Hematopoietic multipotent progenitor cell treated with erythropoietin and hydrocortisone succinate and interleukin-3 and kit ligand, for 4 days (in vitro differentiated cells): ENCODE measurements around the gene DNAH3.
"Not testable (repeated sequence)": the region's sequence is repeated elsewhere in the genome, so short reads cannot be mapped to it uniquely, and the experiment has no call there.

ENCODE experiments used
- DNase-seq: peaks from one replicate; pipeline ENCODE4 v3.0.0-alpha.2; 2015

Gene DNAH3

GRCh38 chr16:21150375-21151001 is at the start of gene DNAH3:
Gene DNAH3 (minus strand): TSS chr16:21150846. CDS start chr16:21150319, 527 bp downstream.
- peak; percentile 70 for DNase-seq

DNA sequence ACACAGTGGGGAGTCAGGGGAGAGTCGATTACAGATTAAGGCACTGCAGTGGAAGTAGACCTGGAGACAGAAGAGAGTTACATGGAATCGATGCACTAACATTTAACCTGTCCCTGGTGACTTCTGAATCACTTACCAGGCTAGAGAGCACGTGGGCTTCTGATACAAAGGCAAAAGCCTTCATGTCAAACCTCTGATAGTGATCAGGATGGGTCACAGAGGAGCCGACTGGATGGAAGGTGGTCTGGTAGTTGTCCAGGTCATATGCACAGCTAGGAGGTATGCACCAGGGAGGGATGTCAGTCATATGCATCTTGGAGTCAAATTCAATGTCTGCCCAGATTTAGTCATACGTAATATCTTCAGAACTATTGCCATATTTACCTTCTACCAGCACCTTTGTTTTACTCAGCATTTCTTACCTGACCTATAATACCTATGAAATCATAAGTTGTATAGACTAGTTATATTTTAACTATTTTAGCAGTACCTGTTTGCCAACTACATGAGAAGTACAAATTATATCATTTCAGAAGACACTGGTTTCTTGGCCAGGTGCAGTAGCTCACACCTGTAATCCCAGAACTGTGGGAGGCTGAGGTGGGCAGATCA is 49.1 kb upstream of the DNAH3 start:
- DNase-seq, result no peak

DNA sequence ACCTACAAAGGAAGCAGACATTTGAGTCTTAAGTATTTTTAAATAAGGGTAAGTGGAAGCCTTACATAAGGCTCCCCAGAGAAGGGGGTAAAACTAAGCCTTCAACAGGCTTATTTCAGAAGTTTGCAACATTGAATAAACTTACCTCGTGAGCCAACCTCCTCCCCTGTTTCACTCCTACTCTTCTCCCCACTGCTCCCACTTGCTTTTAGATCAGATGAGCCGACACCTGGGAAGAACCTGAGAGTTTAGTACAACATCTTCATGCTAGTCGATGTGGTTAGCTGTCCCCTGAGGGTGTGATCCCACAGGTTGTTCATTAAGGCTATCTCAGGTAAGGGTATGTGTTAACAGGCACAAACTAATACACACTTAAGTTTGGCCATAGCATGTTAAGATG is 47.0 kb upstream of the DNAH3 start:
- DNase-seq, result no peak

GRCh38 chr16:21197112-21197511 is 46.5 kb upstream of the DNAH3 start:
- peak; percentile 41 for DNase-seq

GRCh38 chr16:21195330-21195729 is 44.7 kb upstream of the DNAH3 start:
- DNase-seq, result not testable (repeated sequence)

DNA sequence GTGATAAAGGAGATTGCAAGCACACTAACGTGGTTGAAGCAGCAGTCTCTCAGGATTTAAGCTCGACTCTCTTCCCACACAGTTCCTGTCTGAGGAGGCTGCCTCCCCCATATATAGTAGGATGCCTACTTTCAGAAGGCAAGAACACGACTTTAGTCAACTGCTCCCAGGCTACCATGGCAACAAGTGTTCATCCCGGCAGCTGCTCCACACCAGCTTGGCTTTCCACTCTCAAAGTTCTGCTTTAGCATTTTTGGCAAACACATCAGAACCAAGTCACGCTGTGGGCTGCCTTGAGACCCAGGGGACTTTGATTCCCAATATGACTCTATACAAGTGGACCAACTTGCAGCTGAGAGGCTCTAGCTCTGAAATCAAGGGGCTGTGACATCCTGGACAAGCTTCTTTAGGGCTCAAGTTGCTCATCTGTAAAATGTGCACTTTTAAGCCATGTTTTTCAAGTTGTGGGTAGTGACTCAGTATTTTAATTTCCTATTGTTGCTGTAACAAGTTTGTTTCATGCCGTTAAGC is 44.2 kb upstream of the DNAH3 start:
- no peak for DNase-seq

DNA sequence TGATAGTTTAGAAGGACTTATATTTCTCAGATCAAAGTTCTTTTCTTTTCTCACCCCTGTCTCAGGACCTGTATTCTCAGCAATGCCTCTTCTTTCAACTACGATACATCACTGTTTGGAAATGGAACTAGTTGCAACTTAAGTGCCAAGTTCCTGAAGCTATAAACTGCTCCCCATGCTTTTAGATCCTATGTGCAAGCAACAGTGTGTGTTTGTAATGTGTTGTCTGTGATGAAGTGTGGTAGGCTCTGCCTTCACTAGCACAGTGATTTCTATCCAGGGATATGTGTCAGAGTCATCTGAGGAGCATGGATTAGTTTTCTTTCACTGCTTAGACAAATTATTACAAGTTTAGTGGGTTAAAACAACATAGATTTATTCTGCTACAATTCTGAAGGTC is 42.3 kb upstream of the DNAH3 start:
- DNase-seq, result no peak

GRCh38 chr16:21190599-21190998 is 40.0 kb upstream of the DNAH3 start:
- DNase-seq, result no peak

- no peak for DNase-seq
These were observed 39.4 kb upstream of the DNAH3 start for GRCh38 chr16:21190013-21190412.

DNA sequence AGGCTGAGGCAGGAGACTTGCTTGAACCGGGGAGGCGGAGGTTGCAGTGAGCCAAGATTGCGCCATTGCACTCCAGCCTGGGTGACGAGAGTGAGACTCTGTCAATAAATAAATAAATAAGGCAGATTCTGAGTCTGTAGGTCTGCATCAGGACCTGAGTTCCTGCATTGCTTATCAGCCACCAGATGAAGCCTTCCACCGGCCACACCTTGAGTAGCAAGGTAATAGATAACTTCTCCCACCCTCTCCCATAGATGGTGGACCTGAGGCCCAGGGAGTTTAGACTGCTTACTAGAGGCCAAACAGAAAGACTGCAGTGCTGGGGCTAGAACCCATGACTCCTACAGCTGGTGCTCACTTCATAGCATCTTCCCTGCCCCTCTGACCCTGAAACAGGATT is 38.7 kb upstream of the DNAH3 start:
- DNase-seq, result no peak

DNA sequence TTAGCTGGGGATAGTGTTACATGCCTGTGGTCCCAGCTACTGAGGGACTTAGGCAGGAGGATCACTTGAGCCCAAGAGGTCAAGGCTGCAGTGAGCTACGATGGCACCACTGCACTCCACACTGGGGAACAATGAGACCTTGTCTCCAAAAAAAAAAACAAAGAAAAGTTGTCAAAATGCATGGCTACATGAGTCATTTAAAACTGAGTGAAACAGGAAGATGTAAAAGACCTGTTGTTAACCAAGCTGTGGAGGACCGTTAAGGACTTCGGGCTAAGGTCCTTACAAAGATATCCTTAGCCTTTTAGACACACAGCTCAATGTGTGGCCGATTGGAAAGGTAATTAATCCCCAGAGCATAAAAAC is 35.7 kb upstream of the DNAH3 start:
- no peak for DNase-seq

DNA sequence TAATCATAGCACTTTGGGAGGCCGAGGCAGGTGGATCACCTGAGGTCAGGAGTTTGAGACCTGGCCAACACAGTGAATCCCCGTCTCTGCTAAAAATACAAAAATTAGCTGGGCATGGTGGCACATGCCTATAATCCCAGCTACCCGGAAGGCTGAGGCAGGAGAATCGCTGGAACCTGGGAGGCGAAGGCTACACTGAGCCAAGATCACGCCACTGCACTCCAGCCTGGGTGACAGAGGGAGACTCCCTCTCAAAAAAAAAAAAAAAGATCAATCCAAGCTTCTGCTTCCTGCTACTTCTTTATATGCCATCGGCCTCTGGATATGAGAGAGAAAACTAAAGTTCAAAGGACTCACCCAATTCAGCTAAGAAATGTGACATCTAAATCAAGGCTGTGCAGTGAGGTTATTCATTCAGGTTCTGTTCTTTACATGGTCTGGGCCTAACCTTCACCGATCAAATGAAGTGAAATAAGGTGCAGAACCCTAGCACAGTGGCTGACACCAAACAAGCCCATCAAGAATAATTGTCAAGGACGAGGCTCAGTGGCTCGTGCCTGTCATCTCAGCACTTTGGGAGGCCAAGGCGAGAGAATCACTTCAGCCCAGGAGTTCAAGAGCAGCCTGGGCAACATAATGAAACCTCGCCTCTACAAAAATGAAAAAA is 35.1 kb upstream of the DNAH3 start:
- no peak for DNase-seq

DNA sequence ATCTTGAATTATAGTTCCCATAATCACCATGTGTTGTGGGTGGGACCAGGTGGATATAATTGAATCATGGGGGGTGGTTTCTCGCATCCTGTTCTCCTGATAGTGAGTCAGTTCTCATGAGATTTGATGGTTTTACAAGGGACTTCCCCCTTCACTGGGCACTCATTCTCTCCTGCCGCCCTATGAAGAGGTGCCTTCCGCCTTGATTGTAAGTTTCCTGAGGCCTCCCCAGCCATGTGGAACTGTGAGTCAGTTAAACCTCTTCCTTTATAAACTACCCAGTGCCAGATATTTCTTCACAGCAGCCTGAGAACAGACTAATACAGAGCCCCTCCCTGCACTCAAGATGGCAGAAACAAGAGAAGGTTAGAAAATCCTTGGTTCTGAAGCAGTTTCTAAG is 34.2 kb upstream of the DNAH3 start:
- DNase-seq, result no peak

DNA sequence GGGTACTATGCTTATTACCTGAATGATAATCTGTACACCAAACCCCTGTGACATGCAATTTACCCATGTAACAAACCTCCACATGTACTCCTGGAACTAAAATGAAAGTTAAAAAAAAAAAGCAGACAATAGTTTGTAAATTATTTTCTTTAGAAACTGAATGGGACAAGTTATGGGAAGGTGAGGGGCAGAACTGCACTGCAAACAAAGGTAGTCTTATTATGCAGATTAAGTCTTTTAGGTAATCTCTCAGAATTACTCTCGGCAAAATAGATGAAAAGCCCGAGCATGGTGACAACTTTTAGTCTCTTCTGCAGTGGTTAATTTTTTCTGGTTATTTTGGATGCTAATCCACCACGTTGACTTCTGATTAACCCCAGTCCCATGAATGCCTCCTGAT is 33.3 kb upstream of the DNAH3 start:
- DNase-seq, result no peak

GRCh38 chr16:21179983-21180365 is 29.3 kb upstream of the DNAH3 start:
- no peak for DNase-seq

DNA sequence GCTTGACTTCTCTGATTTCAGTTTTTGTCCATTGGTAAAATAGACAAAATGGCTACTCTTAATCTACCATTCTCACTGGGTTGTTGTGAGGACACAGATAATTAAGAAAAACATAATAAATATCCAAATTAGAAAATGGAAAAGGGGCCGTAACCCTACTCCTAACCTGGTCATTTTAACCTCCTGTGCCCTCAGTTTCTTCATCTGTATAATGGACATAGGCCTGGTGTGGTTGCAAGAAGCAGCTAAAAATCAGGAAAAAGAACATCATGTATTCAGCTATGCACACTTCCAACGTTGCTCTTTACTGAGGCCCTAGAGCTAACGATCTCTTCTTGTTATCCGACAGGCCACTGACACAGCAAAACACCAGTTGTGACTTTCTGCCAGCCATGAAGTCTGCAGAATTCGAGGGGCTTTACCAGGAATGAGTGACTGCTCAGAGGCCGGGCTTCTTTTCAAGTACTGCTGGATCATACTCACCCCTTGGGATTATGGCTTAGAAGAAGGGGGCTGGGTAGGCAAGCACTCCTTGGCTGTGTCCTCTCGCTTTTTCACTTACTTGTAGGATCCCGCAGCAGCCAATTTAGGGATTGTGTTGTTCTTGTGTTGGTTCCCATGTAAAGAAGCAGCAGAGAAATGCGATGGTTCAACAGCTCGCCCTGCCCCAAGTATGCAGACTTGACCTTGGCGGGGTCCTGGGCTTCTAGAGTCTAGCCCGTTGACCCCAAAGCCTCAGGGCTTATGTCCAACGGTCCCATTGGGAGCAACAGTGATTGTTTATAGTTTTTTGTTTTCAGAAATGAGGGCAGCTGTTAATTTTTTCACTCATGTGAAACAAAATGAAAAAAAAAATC is 28.7 kb upstream of the DNAH3 start:
- no peak for DNase-seq

GRCh38 chr16:21175397-21175796 is 24.8 kb upstream of the DNAH3 start:
- no peak for DNase-seq

- DNase-seq, result no peak
These were observed 22.0 kb upstream of the DNAH3 start for GRCh38 chr16:21172650-21173049.

- not testable (repeated sequence) for DNase-seq
These were observed 19.5 kb upstream of the DNAH3 start for GRCh38 chr16:21170116-21170515.

DNA sequence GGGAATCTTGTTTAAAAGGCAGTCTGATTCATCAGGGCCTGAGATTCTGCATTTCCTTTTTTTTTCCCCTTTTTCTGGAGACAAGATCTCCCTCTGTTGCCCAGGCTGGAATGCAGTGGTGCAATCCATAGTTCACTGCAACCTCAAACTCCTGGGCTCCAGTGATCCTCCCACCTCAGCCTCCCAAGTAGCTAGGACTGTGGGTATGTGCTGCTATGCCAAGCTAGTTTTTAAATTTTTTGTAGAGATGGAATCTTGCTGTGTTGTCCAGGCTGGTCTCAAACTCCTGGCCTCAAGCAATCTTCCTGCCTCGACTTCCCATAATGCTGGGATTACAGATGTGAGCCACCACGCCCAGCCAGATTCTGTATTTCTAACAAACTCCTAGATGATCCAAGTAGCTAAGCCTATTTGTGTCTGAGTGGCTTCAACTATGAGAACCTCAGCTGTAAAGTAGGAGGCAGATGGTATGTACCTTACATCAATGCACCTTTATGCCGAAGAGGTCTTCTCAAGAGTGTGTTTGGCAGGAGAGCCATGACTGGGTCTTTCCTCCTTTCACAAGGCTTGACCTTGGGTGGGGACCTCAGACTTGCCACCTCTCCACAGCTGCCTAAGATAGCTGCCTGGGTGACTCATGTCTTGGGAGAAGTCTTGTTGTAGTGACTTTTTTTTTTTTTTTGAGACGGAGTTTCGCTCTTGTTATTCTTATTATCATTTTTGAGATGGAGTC is 18.8 kb upstream of the DNAH3 start:
- peak; percentile 39 for DNase-seq

GRCh38 chr16:21167929-21168602 is 17.4 kb upstream of the DNAH3 start:
- no peak for DNase-seq

DNA sequence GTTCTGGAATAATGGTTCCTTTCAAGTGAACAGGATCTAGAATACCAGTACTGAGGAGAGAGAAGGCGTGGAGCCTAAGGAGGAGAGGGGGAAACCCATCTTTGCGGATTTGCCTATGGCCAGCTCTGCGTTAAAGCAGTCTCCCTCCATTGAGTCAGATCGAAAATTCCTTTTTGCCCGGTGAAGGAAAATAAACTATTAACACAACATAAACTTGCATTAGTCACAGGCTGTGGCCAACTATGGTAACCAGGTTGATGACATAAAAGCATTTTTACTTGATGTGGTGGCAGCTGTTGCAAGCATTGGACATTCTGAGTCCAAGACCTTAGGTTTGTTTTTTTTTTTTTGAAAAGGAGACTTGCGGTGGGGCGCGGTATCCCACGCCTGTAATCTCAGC is 16.7 kb upstream of the DNAH3 start:
- no peak for DNase-seq
